HL-60/S4 treated with retinoic acid at 250 ng/mL for 4 days and 3 days (cell line): Measurements from ENCODE around the gene RGS19.

Source experiments
- in situ Hi-C: fragments of 300-500 bp; cut with MboI; formaldehyde crosslinking; loops from 2 replicates; pipeline ENCODE4 v1.7.0; 2022; ENCODE audit warnings: low sequenced_read_pairs

RGS19 gene

DNA sequence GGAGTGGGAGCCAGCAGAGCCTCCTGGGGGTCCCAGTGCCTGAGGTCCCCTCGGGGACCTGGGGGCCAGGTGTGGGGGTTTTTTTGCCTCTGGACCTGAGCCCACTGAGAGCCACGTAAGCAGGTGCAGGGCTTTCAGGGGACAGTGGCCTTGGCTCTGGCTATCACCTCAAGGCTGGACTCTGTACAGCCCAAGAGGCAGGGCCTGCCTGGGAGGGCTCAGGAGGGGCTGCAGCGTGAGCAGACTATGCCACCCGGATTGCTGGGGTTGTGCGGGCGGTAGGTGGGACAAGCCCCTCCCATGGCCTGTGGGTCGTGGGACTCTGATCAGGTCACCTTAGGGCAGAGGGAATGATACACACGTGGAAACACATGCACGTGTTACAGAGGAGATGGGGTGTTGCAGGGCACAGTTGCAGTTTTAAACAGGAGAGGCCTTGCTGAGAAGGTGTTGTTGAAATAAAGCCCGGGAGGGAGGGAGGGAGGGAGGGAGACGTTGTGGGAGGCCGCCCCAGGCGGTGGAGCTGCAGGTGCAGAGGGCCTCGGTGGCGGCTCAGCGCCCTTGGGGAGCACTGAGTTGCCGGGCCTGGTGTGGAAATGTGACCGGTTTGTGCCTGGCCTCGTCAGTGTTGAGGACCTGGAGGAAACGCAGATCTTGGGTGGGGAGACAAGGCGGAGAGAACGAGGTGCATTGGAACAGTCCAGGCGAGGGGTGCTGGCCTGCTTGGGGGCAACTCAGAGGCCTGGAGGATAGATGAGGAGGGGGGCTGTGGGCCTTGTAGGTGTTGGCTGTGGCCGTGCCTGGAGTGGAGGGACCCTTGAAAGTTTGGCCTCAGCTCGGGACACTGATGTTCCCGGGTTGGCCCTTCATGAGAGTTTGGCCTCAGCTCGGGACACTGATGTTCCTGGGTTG is 14.0 kb downstream of the RGS19 start:
- in situ Hi-C loops, result no loop called here

DNA sequence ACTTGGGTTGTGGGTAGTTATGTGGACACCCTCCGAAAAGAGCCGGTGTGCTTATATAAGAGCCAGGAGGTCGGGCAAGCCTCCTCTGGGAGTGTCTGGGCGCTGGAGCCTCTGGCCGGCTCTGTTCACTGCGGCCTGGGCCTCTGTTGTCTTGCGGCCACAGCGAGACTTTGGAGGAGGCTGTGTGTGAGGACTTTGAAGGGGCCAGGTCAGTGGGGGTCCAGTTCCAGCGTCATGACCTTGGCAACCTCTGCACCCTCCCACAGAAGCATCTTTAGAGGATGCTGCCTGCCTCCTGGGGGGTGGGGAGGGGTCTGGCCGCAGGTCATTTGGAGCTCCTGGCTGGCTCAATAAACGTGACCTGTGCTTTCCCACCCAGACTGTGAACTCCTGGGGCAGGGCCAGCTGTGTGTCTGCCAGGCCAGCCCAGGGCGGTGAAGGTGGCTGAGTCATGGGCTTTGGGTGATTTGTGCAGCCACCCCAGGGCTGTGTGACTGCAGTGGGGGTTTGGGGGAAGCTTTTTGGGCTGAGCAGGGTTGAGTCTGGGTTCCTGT is 15.1 kb downstream of the RGS19 start:
- in situ Hi-C loops, result no loop called here

- in situ Hi-C loops, result no loop called here
These were observed 15.8 kb downstream of the RGS19 start for GRCh38 chr20:64063389-64064144.

DNA sequence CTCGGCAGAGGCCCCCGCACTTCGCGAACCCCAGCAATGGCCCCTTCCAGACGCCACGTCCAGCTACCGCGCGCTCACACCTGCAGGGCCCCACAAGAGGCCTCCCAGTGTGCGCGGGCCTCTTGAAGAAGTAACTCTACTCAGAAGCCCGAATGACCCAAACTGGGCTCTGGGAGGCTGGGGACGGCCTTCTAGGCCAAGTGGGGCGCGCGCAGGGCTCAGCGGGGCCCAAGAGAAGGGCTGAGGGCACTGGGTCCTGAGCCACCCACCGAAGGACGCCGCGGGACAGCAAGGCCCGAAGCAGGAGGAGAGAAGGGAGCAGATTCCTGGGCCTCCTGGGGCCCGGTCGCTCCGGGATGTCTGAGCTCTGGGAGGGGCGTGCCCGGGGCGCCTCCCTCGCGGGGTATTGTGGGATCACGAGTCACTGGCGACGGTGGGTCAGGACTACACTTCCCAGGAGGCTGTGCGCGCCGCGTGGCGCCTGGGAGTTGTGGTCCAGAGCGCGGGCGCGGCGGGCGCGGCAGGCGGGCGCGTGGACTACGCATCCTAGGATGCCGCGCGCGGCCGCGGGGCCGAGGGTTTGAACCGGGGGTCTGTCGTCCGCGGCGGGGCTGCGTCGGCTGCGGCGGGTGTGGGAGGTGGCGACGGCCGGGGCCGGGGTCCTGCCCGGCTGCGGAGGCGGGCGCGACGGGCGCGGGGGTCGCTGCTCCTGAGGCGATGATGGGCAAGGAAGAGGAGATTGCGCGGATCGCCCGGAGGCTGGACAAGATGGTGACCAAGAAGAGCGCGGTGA is 16.5 kb downstream of the RGS19 start, which contains the start of gene TCEA2:
Gene TCEA2 (plus strand): TSS at position 603 of the 793 bp plus-strand sequence. CDS start 115 bp downstream, at position 718.
- in situ Hi-C loops, result no loop called here

DNA sequence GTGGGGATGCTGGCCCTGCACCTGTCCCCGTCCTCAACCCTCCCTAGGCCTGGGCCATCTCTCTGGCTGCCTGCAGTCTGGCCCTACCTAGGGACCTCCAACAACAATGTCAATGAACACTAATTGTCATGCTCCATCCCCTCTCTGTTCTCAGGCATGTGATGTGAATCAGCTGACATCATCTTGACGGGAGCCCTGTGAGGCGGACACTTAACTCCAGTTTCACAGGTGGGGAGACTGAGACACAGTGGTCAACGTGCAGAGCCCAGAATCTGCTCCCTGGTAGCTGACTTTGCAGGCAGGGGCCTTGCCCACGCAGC is 17.1 kb downstream of the RGS19 start:
- in situ Hi-C loops, result no loop called here

- in situ Hi-C loops, result no loop called here
These were observed 20.8 kb downstream of the RGS19 start for GRCh38 chr20:64058536-64058935.

DNA sequence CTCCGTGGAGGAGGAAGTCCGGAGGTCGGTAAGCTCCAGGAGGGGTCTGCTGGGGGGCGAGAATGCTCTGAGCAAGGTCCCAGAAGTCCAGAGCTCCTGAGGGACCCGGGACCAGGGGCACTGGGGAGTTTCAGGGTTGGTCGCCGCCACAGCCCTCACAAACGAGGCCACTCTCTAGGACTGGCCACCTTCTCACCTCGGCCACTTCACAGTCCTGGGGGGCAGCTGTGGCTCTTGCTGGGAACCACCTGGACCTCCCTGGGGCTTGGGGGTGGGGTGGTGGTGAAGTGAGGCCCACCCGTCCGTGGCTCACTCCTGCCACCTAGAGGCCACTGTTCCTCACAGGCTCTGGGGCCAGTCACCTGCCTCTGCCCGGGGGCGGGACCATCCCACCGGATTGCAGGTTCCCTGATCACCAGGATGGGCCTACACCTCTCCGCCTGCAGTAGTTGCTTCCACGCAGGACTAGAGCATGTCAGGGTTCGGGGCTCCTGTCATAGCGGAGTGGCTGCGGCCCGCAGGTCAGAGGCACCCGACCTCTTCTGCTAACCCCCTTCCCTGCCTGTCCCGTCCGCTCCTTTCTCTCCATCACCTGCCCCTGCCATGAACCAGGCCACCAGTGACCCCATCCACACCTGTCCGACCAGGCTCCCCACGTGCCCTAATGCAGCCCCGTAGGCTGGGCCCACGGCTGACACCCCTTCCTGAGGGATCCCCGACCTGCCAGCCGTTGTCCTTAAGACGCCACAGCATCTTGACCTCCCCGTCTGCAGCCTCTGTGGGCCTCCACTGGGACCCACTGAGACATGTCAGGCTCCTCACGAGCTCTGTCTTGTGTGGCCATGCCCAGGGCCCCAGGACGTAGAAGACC is 21.5 kb downstream of the RGS19 start:
- in situ Hi-C loops, result no loop called here

- in situ Hi-C loops, result no loop called here
These were observed 22.3 kb downstream of the RGS19 start for GRCh38 chr20:64056889-64057627.

DNA sequence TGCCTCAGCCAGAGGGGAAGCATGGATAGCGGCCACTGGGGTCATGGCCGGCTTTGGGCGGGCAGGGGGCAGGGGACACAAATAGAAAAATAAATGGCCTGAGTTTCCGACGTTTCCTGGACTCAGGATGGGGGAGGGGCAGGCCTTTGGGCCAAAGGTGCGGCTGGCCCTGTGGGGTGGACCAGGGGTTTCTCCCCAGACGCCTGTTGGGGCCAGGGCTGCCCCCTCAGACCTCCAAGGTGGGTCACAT is 22.8 kb downstream of the RGS19 start:
- in situ Hi-C loops, result no loop called here

DNA sequence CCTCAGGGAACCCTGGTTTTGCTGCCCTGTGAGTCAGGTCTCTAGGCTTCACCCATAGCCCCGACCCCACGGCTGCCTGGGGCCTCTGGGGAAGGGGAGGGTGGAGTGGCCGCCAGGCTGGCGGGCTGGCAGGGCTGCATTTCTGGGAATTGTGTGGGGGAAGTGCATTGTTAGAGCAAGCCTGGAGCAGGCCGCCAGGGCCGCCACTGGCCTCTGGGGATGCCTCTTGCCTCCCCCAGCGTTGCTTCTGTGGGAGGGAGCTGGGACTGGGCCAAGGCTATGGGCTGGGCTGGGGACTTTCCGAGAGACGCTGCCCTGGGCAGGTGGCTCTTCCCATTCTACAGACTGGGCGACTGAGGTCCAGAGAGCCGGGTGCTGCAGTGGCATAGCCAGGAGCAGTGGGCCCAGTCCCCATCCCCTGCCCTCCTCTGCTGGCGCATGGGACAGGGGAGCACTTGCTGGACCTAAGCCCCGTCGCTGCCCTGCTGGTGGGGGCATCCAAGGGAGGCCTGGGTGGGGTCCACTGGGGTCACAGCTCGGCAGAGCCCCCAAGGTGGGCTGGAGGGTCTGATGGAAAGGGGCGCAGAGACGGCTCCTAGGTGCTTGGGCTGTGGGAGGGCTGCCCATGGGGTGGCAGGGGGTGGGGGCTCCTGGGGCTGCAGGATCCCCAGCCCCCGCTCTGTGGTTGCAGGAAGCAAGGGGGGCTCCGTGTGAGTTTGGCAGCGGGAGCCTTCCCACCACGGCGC is 23.3 kb downstream of the RGS19 start:
- in situ Hi-C loops, result no loop called here

DNA sequence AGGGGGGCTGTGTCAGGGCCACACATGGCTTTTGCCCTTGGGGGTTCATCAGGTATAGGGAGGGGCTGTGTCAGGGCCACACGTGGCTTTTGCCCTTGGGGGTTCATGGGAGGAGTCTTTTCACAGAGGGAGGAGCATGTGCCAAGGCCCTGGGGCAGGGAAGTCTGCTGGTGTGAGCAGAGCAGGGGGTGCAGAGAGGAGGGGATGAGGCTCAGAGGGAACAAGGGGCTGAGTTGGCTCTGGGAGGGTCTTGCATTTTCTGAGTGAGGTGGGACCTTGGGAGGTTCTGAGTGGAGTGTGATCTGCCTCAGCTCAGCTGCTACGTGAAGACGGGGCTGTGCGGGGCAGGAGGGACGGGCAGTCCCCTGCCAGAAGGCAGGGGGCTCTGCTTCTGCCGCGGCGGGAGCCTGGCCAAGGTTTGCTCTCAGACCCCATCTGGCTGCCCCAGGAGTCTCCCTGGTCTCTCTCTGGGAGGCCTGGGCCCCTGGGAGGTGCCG is 23.9 kb downstream of the RGS19 start:
- in situ Hi-C loops, result no loop called here

DNA sequence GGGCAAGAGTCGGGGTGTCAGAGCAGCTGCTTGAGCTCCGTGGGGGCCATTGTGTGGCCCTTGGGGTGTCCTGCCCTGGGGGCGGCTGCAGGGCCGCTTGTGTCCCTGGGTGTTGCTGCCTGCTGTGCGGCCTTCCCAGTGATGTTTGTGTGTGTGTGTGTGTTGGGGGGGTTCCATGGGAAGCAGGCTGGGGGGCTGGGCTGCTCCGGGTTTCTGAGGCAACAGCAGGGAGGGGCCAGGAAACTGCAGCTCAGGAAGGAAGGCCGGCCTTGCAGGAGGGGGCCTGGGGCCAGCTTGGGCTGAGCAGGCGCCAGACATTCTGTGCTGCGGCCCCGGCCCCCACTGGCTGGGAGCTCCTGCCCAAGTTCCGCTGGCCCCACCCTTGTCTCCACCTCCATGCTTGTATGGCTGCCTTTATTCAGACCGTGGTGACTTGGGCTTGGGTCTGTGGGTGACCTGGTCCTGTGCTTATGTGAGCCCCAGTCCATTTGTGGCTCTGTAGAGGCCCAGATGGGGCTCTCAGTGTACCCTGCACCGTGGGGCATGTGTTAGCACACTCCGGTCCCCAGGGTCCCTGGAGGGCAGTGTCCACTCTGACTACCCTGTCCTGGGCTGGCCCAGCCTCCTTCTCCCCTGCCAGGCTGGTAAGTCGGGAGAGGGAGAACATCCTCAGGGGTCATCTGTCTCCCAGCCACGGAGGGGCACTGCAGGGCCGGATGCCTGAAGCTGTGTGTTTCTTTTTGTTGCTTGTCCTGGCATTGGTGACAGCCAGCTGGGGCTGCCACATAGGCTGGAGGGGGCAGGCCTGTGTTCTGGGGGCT is 25.3 kb downstream of the RGS19 start:
- in situ Hi-C loops, result no loop called here

GRCh38 chr20:64052987-64053840 is 26.1 kb downstream of the RGS19 start:
- in situ Hi-C loops, result no loop called here

DNA sequence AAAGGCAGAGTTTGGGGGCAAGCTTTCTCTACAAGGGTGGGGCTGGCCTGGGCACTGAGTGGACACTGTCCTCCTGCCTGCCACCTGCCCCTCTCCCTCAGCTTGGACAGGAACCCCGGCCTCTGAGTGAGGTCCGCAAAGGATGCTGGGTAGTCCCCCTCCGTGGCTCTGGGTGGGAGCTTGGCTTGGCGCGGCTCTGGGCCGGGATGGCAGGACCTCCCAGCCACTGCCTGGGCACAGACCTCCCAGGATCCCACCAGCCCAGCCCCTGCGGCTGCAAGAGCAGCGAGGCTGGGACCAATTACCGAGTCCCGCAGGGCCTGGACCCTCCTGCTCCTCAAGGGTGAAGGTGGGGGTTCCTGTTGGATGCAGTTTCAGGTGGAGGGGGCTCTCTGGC is 27.0 kb downstream of the RGS19 start:
- in situ Hi-C loops, result no loop called here

- in situ Hi-C loops, result no loop called here
These were observed 27.6 kb downstream of the RGS19 start for GRCh38 chr20:64051561-64052325.

GRCh38 chr20:64051033-64051452 is 28.3 kb downstream of the RGS19 start:
- in situ Hi-C loops, result no loop called here
